Prostate gland (tissue), 2 donors: ENCODE results near the gene SF3B6.

ENCODE experiments used
- POLR2AphosphoS5 ChIP-seq: sonication (generic); formaldehyde crosslinking; IDR thresholded peaks from one replicate; pipeline ENCODE4 v1.6.1; 2017; ENCODE audit warnings: antibody characterized with exemption
- TF ChIP-seq, protein P1 (sequence below), 4 experiments: fragments of 200-600 bp in 2 of 4; fragments of 450-650 bp in 2 of 4; sonication (generic) in 2 of 4; IDR thresholded peaks; 1 replicate in 3 of 4; 2 replicates in 1 of 4; pipeline ENCODE4 v1.5.1; 2016 to 2019; ENCODE audit warnings: antibody characterized with exemption in 4 of 4, mild to moderate bottlenecking in 2 of 4, moderate library complexity in 2 of 4

DNA sequence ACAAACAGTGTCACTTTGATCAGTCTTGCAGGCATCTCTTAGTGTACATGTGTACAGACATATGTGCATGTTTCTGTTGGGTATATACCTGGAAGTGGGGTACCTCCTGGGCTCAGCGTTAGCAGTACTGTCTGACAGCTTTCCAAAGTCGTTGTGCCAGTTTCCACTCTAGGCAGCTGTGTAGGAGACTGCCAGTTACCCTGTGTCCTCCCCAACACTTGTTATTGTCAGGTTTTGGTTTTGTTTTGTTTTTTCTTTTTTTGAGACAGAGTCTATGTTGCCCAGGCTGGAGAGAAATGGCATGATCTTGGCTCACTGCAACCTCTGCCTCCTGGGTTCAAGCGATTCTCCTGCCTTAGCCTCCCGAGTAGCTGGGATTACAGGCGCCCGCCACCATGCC lies 20.4 kb downstream of the SF3B6 start:
- TF ChIP-seq, protein P1, sequence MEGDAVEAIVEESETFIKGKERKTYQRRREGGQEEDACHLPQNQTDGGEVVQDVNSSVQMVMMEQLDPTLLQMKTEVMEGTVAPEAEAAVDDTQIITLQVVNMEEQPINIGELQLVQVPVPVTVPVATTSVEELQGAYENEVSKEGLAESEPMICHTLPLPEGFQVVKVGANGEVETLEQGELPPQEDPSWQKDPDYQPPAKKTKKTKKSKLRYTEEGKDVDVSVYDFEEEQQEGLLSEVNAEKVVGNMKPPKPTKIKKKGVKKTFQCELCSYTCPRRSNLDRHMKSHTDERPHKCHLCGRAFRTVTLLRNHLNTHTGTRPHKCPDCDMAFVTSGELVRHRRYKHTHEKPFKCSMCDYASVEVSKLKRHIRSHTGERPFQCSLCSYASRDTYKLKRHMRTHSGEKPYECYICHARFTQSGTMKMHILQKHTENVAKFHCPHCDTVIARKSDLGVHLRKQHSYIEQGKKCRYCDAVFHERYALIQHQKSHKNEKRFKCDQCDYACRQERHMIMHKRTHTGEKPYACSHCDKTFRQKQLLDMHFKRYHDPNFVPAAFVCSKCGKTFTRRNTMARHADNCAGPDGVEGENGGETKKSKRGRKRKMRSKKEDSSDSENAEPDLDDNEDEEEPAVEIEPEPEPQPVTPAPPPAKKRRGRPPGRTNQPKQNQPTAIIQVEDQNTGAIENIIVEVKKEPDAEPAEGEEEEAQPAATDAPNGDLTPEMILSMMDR (IDR thresholded peaks at IDR 0.05): no peak
- TF ChIP-seq POLR2AphosphoS5: no peak
